Measurements from ENCODE around the gene TTLL1. TPM values are rescaled to one million over a fixed set of nuclear protein-coding genes. Genes with fewer than 3 reads are reported as not detected.

Gene TTLL1
- total and polyA plus RNA-seq, 4 donors, result 21.6 to 33.6 (median 29.4) TPM

GRCh38 chr22:43008509-43008908, 80.7 kb downstream of the TTLL1 start:
- no peaks in the 10 kb centered on the region for H3K27me3 ChIP-seq (ENCODE audit: control insufficient read depth, insufficient read depth, low read length)
- no peak overlapping the region for H3K4me3 ChIP-seq (ENCODE audit: low read depth, low read length)
- no peaks in the 10 kb centered on the region for H3K9me3 ChIP-seq (ENCODE audit: control insufficient read depth, insufficient read depth, low read length)
- WGBS (ENCODE audit: insufficient coverage), result no CpG with 5 or more reads among the region's 4 CpGs
- no peaks in the 10 kb centered on the region for H3K36me3 ChIP-seq (ENCODE audit: control insufficient read depth, insufficient read depth, low read length)
- no peak for DNase-seq (ENCODE audit: low read depth in 4 of 6, low spot score in 6 of 6)
- no peak overlapping the region for H3K27ac ChIP-seq (ENCODE audit: low read depth, low read length)
- H3K4me1 ChIP-seq (ENCODE audit: control insufficient read depth, insufficient read depth, low read length), result peaks cover 28% of the 10 kb centered on the region

- Histone ChIP-seq H3K9me3 (ENCODE audit: control insufficient read depth, insufficient read depth, low read length) (no peaks in the 10 kb centered on the region), H3K4me3 (ENCODE audit: low read depth, low read length) (no peak overlapping the region), H3K27me3 (ENCODE audit: control insufficient read depth, insufficient read depth, low read length) (no peaks in the 10 kb centered on the region), H3K27ac (ENCODE audit: low read depth, low read length) (no peak overlapping the region), H3K4me1 (ENCODE audit: control insufficient read depth, insufficient read depth, low read length) (peaks cover 21% of the 10 kb centered on the region), H3K36me3 (ENCODE audit: control insufficient read depth, insufficient read depth, low read length) (no peaks in the 10 kb centered on the region)
- WGBS (ENCODE audit: insufficient coverage), result 84% methylated on average over 4 of the region's 5 CpGs
- peak in 1 of 6 donors; percentile 31 for DNase-seq (ENCODE audit: low read depth in 4 of 6, low spot score in 6 of 6)
Measured at GRCh38 chr22:43007519-43008102, 81.6 kb downstream of the TTLL1 start.

GRCh38 chr22:43006753-43007152, 82.4 kb downstream of the TTLL1 start:
- 90% methylated on average over 2 of the region's 7 CpGs for WGBS (ENCODE audit: insufficient coverage)
- H3K27ac ChIP-seq (ENCODE audit: low read depth, low read length), result no peak overlapping the region

GRCh38 chr22:43006016-43006505, 83.1 kb downstream of the TTLL1 start:
- no peak overlapping the region for H3K27ac ChIP-seq (ENCODE audit: low read depth, low read length)
- no peak for DNase-seq (ENCODE audit: low read depth in 4 of 6, low spot score in 6 of 6)
- H3K4me1 ChIP-seq (ENCODE audit: control insufficient read depth, insufficient read depth, low read length), result peaks cover 33% of the 10 kb centered on the region

More at GRCh38 chr22:43006753-43007152, 82.4 kb downstream of the TTLL1 start:
- Histone ChIP-seq H3K36me3 (ENCODE audit: control insufficient read depth, insufficient read depth, low read length) (no peaks in the 10 kb centered on the region), H3K4me3 (ENCODE audit: low read depth, low read length) (no peak overlapping the region), H3K27me3 (ENCODE audit: control insufficient read depth, insufficient read depth, low read length) (no peaks in the 10 kb centered on the region), H3K9me3 (ENCODE audit: control insufficient read depth, insufficient read depth, low read length) (no peaks in the 10 kb centered on the region), H3K4me1 (ENCODE audit: control insufficient read depth, insufficient read depth, low read length) (peaks cover 26% of the 10 kb centered on the region)
- DNase-seq (ENCODE audit: low read depth in 4 of 6, low spot score in 6 of 6), result no peak

GRCh38 chr22:43005106-43005505, 84.1 kb downstream of the TTLL1 start:
- Histone ChIP-seq H3K36me3 (ENCODE audit: control insufficient read depth, insufficient read depth, low read length) (no peaks in the 10 kb centered on the region), H3K27me3 (ENCODE audit: control insufficient read depth, insufficient read depth, low read length) (no peaks in the 10 kb centered on the region), H3K4me3 (ENCODE audit: low read depth, low read length) (no peak overlapping the region), H3K9me3 (ENCODE audit: control insufficient read depth, insufficient read depth, low read length) (no peaks in the 10 kb centered on the region), H3K4me1 (ENCODE audit: control insufficient read depth, insufficient read depth, low read length) (peaks cover 40% of the 10 kb centered on the region), H3K27ac (ENCODE audit: low read depth, low read length) (no peak overlapping the region)
- 36% methylated on average over 2 of the region's 2 CpGs for WGBS (ENCODE audit: insufficient coverage)
- no peak for DNase-seq (ENCODE audit: low read depth in 4 of 6, low spot score in 6 of 6)

More at GRCh38 chr22:43006016-43006505, 83.1 kb downstream of the TTLL1 start:
- no peaks in the 10 kb centered on the region for H3K27me3 ChIP-seq (ENCODE audit: control insufficient read depth, insufficient read depth, low read length)
- no peaks in the 10 kb centered on the region for H3K9me3 ChIP-seq (ENCODE audit: control insufficient read depth, insufficient read depth, low read length)
- H3K36me3 ChIP-seq (ENCODE audit: control insufficient read depth, insufficient read depth, low read length), result no peaks in the 10 kb centered on the region
- WGBS (ENCODE audit: insufficient coverage), result 93% methylated on average over 3 of the region's 5 CpGs
- H3K4me3 ChIP-seq (ENCODE audit: low read depth, low read length), result no peak overlapping the region

- DNase-seq (ENCODE audit: low read depth in 4 of 6, low spot score in 6 of 6), result peak in 1 of 6 donors; percentile 54
- peaks cover 43% of the 10 kb centered on the region for H3K4me1 ChIP-seq (ENCODE audit: control insufficient read depth, insufficient read depth, low read length)
- 43% methylated on average over 9 of the region's 13 CpGs for WGBS (ENCODE audit: insufficient coverage)
- H3K4me3 ChIP-seq (ENCODE audit: low read depth, low read length), result no peak overlapping the region
- no peaks in the 10 kb centered on the region for H3K27me3 ChIP-seq (ENCODE audit: control insufficient read depth, insufficient read depth, low read length)
- H3K27ac ChIP-seq (ENCODE audit: low read depth, low read length), result no peak overlapping the region
- H3K36me3 ChIP-seq (ENCODE audit: control insufficient read depth, insufficient read depth, low read length), result no peaks in the 10 kb centered on the region
- H3K9me3 ChIP-seq (ENCODE audit: control insufficient read depth, insufficient read depth, low read length), result no peaks in the 10 kb centered on the region
Measured at GRCh38 chr22:43004362-43005035, 84.7 kb downstream of the TTLL1 start.

- H3K27ac ChIP-seq (ENCODE audit: low read depth, low read length), result no peak overlapping the region
- no peaks in the 10 kb centered on the region for H3K9me3 ChIP-seq (ENCODE audit: control insufficient read depth, insufficient read depth, low read length)
- H3K4me1 ChIP-seq (ENCODE audit: control insufficient read depth, insufficient read depth, low read length), result peaks cover 42% of the 10 kb centered on the region
- no peak overlapping the region for H3K4me3 ChIP-seq (ENCODE audit: low read depth, low read length)
- no CpG with 5 or more reads among the region's 5 CpGs for WGBS (ENCODE audit: insufficient coverage)
- H3K36me3 ChIP-seq (ENCODE audit: control insufficient read depth, insufficient read depth, low read length), result no peaks in the 10 kb centered on the region
- H3K27me3 ChIP-seq (ENCODE audit: control insufficient read depth, insufficient read depth, low read length), result no peaks in the 10 kb centered on the region
- no peak for DNase-seq (ENCODE audit: low read depth in 4 of 6, low spot score in 6 of 6)
Measured at GRCh38 chr22:43002202-43002586, 87.0 kb downstream of the TTLL1 start.

- peaks cover 42% of the 10 kb centered on the region for H3K4me1 ChIP-seq (ENCODE audit: control insufficient read depth, insufficient read depth, low read length)
- no peaks in the 10 kb centered on the region for H3K27me3 ChIP-seq (ENCODE audit: control insufficient read depth, insufficient read depth, low read length)
- H3K9me3 ChIP-seq (ENCODE audit: control insufficient read depth, insufficient read depth, low read length), result no peaks in the 10 kb centered on the region
- DNase-seq (ENCODE audit: low read depth in 4 of 6, low spot score in 6 of 6), result peak in 2 of 6 donors; percentile 58 to 69
- H3K27ac ChIP-seq (ENCODE audit: low read depth, low read length), result peak overlapping the region; percentile 48
- H3K4me3 ChIP-seq (ENCODE audit: low read depth, low read length), result no peak overlapping the region
- WGBS (ENCODE audit: insufficient coverage), result 34% methylated on average over 2 of the region's 3 CpGs
- no peaks in the 10 kb centered on the region for H3K36me3 ChIP-seq (ENCODE audit: control insufficient read depth, insufficient read depth, low read length)
Measured at GRCh38 chr22:43001271-43002201, 87.7 kb downstream of the TTLL1 start.

GRCh38 chr22:43000441-43001175, 88.6 kb downstream of the TTLL1 start:
- Histone ChIP-seq H3K27me3 (ENCODE audit: control insufficient read depth, insufficient read depth, low read length) (no peaks in the 10 kb centered on the region), H3K27ac (ENCODE audit: low read depth, low read length) (peak overlapping the region; percentile 48), H3K36me3 (ENCODE audit: control insufficient read depth, insufficient read depth, low read length) (no peaks in the 10 kb centered on the region), H3K9me3 (ENCODE audit: control insufficient read depth, insufficient read depth, low read length) (no peaks in the 10 kb centered on the region), H3K4me1 (ENCODE audit: control insufficient read depth, insufficient read depth, low read length) (peaks cover 42% of the 10 kb centered on the region), H3K4me3 (ENCODE audit: low read depth, low read length) (no peak overlapping the region)
- no peak for DNase-seq (ENCODE audit: low read depth in 4 of 6, low spot score in 6 of 6)
- WGBS (ENCODE audit: insufficient coverage), result 71% methylated on average over 5 of the region's 8 CpGs
